ENCODE results near the gene RSPH3. TPM values are rescaled to one million over a fixed set of nuclear protein-coding genes. Genes with fewer than 3 reads are reported as not detected.

Gene RSPH3
- total and polyA plus RNA-seq, 8 donors: 10.5 to 18.0 (median 11.2) TPM

DNA sequence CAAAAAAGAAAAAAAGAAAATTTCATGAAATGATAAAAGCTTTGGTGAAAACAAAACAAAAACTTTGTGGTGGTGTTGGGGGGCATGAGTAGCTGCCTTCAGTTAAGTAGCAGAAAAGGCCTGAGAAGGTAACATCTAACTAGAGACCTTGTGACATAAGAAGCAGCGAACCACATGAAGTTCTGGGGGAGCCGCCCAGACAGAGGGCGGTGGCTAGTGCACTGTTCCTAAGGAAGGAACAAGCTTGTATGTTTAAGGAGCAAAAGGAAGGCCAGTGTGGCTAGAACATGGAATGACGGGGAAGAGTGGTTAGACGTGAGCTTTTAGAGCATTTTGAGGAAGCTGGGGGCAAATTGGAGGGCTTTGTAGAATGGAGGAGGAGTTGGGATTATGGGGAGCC is 7.5 kb upstream of the RSPH3 start:
- no peak for ATAC-seq
- peaks cover 0 to 15% of the 10 kb centered on the region in 2 donors for H3K4me1 ChIP-seq
- TF ChIP-seq, protein P1, sequence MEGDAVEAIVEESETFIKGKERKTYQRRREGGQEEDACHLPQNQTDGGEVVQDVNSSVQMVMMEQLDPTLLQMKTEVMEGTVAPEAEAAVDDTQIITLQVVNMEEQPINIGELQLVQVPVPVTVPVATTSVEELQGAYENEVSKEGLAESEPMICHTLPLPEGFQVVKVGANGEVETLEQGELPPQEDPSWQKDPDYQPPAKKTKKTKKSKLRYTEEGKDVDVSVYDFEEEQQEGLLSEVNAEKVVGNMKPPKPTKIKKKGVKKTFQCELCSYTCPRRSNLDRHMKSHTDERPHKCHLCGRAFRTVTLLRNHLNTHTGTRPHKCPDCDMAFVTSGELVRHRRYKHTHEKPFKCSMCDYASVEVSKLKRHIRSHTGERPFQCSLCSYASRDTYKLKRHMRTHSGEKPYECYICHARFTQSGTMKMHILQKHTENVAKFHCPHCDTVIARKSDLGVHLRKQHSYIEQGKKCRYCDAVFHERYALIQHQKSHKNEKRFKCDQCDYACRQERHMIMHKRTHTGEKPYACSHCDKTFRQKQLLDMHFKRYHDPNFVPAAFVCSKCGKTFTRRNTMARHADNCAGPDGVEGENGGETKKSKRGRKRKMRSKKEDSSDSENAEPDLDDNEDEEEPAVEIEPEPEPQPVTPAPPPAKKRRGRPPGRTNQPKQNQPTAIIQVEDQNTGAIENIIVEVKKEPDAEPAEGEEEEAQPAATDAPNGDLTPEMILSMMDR (IDR thresholded peaks at IDR 0.05): no peak
- H3K36me3 ChIP-seq: no peaks in the 10 kb centered on the region
- H3K27me3 ChIP-seq: no peaks in the 10 kb centered on the region
- no peak overlapping the region for H3K27ac ChIP-seq
- DNase-seq: no peak
- intact Hi-C loops (cut with DNase I): no loop called here
- H3K4me3 ChIP-seq: no peak overlapping the region
- H3K9me3 ChIP-seq: no peaks in the 10 kb centered on the region

DNA sequence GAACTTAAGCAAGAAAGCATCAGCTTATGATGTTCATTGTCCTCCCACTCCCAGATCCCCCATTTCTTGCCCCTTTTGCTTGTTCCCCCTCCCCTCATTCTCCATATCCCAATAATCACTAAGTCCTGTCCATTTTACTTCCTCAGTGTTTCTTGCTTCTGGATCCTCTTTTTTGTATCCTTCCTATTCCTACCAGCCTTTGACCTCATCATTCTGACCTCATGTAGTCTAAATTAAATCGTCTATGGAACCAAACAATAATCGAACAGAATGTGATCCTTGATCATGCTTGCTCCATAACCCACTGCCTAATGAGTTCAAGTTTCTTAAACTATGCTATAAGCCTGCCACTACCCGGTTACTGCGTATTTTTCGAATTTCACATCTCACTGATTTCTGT is 5.4 kb upstream of the RSPH3 start:
- DNase-seq: no peak
- Histone ChIP-seq H3K4me3 (no peak overlapping the region), H3K36me3 (no peaks in the 10 kb centered on the region), H3K9me3 (no peaks in the 10 kb centered on the region), H3K4me1 (peaks cover 0 to 25% of the 10 kb centered on the region in 2 donors), H3K27me3 (no peaks in the 10 kb centered on the region), H3K27ac (no peak overlapping the region)
- TF ChIP-seq, protein P1 (IDR thresholded peaks at IDR 0.05): no peak
- intact Hi-C loops (cut with DNase I): no loop called here
- no peak for ATAC-seq

DNA sequence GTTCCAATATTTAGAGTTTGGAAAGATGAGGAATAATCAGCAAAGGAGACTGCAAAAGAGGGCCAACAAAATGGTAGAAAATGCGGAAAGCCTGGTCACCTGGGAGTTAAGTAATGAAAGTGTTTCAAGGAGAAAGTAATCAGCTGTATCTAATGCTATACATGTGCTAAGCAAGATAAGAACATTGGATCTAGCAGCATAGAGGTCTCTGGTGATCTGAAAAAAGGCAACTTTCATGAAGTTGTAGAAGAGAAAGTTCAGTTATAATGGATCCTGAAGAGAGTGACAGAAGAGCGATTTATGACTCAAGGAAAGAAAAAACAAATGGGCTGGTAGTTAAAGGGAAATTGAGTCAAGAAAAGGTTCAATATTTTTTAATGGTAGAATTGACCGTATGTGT is 4.6 kb upstream of the RSPH3 start:
- Histone ChIP-seq H3K4me1 (peaks cover 0 to 26% of the 10 kb centered on the region in 2 donors), H3K36me3 (no peaks in the 10 kb centered on the region), H3K27me3 (no peaks in the 10 kb centered on the region), H3K4me3 (no peak overlapping the region), H3K27ac (no peak overlapping the region), H3K9me3 (no peaks in the 10 kb centered on the region)
- intact Hi-C loops (cut with DNase I): no loop called here
- TF ChIP-seq, protein P1 (IDR thresholded peaks at IDR 0.05): no peak
- ATAC-seq: no peak
- no peak for DNase-seq

DNA sequence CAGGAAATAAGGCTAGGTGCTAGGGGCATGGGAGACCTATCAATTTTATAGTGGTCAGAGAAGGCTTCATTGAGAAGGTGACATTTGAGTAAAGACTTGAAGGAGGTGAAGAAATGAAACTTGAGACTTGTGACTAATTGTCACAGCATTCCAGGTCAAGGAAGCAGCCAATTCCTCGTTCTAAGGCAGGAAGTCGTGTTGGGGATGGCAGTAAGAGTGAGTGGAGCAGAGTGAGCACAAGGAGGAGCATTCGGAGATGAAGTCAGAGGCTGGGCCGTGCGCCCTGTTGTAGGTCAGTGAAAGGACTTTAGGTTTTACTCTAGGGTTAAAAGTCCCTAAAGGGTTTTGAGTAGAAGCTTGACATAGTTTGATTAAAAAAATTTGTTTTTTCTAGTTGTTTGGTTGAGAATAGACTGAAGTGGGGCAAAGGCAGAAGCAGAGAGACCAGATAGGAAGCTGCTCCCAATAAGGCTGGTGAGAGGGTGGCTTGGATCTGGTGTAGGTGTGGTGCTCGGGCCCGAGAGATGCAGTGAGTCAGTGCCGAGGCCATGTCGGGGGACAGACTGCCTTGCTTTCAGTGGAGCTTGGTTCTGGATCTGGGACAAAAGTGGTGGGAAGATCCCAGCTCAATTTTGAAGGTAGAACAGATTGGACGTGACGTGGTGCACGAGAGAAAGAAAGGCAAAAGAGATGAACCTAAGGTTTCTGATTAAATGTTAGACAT is 2.6 kb upstream of the RSPH3 start:
- Histone ChIP-seq H3K9me3 (no peaks in the 10 kb centered on the region), H3K4me1 (peaks cover 0 to 26% of the 10 kb centered on the region in 2 donors), H3K27me3 (no peaks in the 10 kb centered on the region), H3K27ac (no peak overlapping the region), H3K4me3 (no peak overlapping the region), H3K36me3 (no peaks in the 10 kb centered on the region)
- TF ChIP-seq, protein P1 (IDR thresholded peaks at IDR 0.05): no peak
- no peak for DNase-seq
- no peak for ATAC-seq
- intact Hi-C loops (cut with DNase I): no loop called here

DNA sequence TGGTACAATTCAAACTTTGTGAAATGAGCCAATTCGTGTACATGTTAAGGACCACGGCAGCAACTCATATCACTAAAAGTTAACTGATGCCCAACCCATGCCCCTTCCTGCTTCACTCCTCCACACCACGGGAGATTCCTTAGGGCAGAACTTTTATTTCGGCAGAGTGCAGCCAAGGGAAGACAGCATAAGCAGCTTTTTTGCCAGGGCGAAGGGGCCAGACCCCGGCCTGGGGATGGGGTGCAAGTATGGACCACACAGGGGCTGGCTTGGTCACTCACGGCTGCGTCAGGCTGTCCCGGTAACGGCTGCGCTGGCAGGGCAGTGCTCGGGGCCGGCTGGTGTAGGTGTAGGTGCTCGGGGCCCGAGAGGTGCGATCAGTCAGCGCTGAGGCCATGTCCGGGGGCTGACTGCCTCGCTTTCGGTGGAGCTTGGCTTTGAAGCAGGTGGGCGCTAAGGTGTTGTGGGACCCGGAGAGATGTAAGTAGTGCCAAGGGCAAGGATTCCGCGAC is 792 bp downstream of the RSPH3 start:
- DNase-seq: peak in 1 of 4 donors; percentile 26
- TF ChIP-seq, protein P1 (IDR thresholded peaks at IDR 0.05): no peak
- Histone ChIP-seq H3K27ac (peak overlapping the region; percentile 89 to 91), H3K4me3 (peak overlapping the region; percentile 56 to 75), H3K4me1 (peaks cover 0 to 39% of the 10 kb centered on the region in 2 donors), H3K27me3 (no peaks in the 10 kb centered on the region), H3K36me3 (no peaks in the 10 kb centered on the region), H3K9me3 (no peaks in the 10 kb centered on the region)
- intact Hi-C loops (cut with DNase I): no loop called here
- ATAC-seq: peak; percentile 44
